Femur (tissue), 1 donor: ENCODE results near the gene NT5E.
"Not testable (repeated sequence)": the region's sequence is repeated elsewhere in the genome, so short reads cannot be mapped to it uniquely, and the experiment has no call there.

Source experiments
- DNase-seq: peaks from one replicate; pipeline ENCODE4 v3.0.0-alpha.2; 2017

The NT5E gene

GRCh38 chr6:85494547-85495536 is 45.0 kb downstream of the NT5E start:
- DNase-seq, result no peak

- no peak for DNase-seq
Measured at GRCh38 chr6:85496009-85496579, 46.2 kb downstream of the NT5E start.

GRCh38 chr6:85496856-85497255 is 47.0 kb downstream of the NT5E start:
- no peak for DNase-seq

GRCh38 chr6:85498596-85499258 is 48.8 kb downstream of the NT5E start:
- DNase-seq, result no peak

DNA sequence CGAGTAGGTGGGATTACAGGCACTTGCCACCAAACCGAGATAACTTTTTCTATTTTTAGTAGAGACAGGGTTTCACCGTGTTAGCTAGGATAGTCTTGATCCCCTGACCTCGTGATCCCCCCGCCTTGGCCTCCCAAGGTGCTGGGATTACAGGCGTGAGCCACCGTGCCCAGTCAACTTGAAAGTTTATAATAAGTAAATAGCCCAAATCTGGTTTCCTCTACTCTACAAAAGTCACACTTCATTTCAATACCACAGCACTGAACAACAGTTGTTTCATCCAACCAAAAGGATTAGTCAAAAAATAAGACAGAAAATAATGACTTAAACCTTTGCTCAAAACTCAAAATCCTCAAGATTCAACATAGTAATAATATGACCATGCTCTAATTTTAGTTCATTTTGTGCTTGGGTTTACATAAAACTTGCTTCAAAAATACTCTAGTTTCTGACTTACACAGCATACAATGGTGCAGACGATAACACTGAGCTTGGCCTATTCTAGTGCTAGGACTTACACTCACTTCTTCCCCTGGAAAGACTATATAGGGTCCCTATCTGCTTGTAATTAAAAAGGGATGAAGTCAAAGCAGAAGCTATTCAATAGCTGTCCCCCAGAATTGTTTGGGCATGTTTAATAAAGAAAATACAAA is 56.7 kb downstream of the NT5E start:
- DNase-seq, result no peak

DNA sequence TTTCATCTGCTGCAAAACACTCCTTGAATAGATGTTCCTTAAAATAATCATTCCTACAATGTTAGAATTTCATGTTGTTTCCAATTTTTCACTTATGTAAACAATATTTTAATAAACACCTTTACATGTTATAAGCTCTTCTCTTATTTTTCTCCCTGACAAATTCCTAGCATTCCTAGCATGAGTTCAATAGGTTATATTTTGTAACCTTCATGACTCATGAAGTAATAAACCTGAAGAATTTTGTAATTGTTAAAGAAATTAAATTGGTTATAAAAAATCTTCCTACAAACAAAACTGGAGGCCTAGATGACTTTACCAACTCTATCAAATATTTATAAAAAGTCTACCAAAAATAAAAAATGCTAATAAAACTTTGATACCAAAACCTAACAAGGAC is 66.3 kb downstream of the NT5E start:
- no peak for DNase-seq

DNA sequence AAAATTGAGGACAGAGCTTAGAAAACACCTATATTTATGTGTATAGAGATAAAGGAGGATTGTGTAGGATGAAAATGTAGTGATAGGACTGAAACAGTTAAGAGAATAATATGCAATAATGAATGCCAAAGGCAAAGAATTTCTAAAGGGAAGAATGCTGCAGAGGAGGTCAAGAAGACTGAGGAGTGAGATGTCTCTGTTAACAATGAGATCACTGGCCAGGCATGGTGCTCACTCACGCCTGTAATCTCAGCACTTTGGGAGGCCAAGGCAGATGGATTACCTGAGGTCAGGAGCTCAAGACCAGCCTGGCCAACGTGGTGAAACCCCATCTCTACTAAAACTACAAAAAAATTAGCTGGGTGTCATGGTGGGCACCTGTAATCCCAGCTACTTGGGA is 74.4 kb downstream of the NT5E start:
- DNase-seq, result not testable (repeated sequence)

DNA sequence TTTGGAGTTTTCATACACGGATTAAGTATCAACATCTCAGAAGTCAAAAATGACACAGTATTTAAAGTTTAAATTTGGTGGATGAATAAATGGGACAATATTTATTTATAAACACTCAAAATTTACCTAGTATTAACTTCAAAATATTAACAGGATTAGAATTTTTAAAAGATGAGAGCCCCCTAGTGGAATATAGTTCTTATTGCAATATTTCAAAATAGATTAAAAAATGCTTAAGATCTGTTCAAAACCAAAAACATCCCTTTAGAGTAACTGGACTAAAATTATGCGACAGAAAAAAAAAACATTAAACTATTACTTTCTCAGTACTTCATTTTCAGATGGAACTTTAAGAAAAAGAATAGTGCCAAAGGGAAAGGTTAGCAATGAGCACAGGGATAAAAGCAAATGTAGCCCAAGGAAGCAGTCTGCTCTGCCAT is 87.2 kb downstream of the NT5E start:
- no peak for DNase-seq

- DNase-seq, result no peak
Measured at GRCh38 chr6:85544776-85545175, 94.9 kb downstream of the NT5E start.
